ENCODE results near the gene MAGI1. TPM values are rescaled to one million over a fixed set of nuclear protein-coding genes. Genes with fewer than 3 reads are reported as not detected.
A peak's percentile ranks its signal among the peaks of the same experiment; 100 is the strongest.

MAGI1 gene
- total RNA-seq, 6 donors from 2014 or later = 33.0 to 72.9 (median 62.4) TPM

DNA sequence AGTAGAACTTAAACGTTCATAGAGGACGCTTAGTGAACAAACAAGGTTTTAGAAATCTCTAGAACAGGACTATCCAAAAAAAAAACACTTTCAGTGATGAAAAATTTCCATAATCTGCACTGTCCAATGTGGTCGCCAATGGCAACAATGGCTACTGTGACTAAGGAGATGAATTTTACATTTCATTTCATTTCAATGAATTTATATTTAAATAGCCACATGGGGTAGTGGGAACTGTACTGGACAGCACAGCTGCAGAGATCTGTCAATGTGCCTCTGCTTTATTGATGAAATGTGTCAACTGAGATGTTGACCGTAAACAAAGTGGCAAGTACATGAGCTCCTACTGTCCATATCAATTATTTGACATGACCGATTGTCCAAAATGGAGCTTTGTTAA lies 222.5 kb downstream of the MAGI1 start:
- Histone ChIP-seq H3K9me3 (no peaks in the 10 kb centered on the region), H3K4me1 (peaks cover 0 to 3% (median 0%) of the 10 kb centered on the region in 4 donors), H3K27me3 (no peaks in the 10 kb centered on the region), H3K4me3 (no peak overlapping the region), H3K27ac (no peak overlapping the region), H3K36me3 (no peaks in the 10 kb centered on the region)
- no peak for TF ChIP-seq EP300 (IDR thresholded peaks at IDR 0.05)
- no peak for TF ChIP-seq POLR2A (IDR thresholded peaks at IDR 0.05)
- no peak for ATAC-seq (ENCODE audit: low FRiP score in 2 of 2)
- DNase-seq = no peak
- 93% methylated on average over 5 of the region's 5 CpGs for WGBS, 2 donors

GRCh38 chr3:65814845-65815578 lies 223.7 kb downstream of the MAGI1 start:
- Histone ChIP-seq H3K27ac (no peak overlapping the region), H3K36me3 (no peaks in the 10 kb centered on the region), H3K4me3 (no peak overlapping the region), H3K27me3 (no peaks in the 10 kb centered on the region), H3K9me3 (no peaks in the 10 kb centered on the region), H3K4me1 (peaks cover 0 to 3% (median 0%) of the 10 kb centered on the region in 4 donors)
- TF ChIP-seq POLR2AphosphoS5 (IDR thresholded peaks at IDR 0.05) (no peak), EP300 (IDR thresholded peaks at IDR 0.05) (no peak), POLR2A (IDR thresholded peaks at IDR 0.05) (no peak)
- TF ChIP-seq, protein P1, sequence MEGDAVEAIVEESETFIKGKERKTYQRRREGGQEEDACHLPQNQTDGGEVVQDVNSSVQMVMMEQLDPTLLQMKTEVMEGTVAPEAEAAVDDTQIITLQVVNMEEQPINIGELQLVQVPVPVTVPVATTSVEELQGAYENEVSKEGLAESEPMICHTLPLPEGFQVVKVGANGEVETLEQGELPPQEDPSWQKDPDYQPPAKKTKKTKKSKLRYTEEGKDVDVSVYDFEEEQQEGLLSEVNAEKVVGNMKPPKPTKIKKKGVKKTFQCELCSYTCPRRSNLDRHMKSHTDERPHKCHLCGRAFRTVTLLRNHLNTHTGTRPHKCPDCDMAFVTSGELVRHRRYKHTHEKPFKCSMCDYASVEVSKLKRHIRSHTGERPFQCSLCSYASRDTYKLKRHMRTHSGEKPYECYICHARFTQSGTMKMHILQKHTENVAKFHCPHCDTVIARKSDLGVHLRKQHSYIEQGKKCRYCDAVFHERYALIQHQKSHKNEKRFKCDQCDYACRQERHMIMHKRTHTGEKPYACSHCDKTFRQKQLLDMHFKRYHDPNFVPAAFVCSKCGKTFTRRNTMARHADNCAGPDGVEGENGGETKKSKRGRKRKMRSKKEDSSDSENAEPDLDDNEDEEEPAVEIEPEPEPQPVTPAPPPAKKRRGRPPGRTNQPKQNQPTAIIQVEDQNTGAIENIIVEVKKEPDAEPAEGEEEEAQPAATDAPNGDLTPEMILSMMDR (IDR thresholded peaks at IDR 0.05) = no peak
- no peak for DNase-seq
- WGBS, 2 donors = 60 to 74% methylated on average over 6 to 8 of the region's 8 CpGs
- no peak for ATAC-seq (ENCODE audit: low FRiP score in 2 of 2)

DNA sequence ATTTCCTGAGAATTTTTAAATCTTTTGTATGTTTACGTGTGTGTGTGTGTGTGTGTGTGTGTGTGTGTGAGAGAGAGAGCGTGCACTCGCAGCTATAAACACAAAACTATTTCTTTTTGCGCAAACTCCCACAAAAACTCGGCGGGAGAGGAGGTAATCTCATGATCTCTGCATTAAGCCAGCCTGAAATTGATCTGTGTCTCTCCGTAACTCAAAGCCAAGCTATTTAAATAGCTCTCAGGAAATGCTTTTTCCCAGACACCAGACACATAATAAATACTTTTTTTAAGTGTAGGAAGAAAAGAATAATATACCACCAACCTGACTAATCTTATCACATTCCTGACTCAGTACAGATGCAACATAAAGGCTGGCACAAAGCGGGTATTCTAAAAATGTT lies 226.8 kb downstream of the MAGI1 start:
- no peak for DNase-seq
- WGBS, 2 donors = 92 to 93% methylated on average over 8 of the region's 8 CpGs
- H3K36me3 ChIP-seq = no peaks in the 10 kb centered on the region
- no peaks in the 10 kb centered on the region for H3K9me3 ChIP-seq
- no peak overlapping the region for H3K4me3 ChIP-seq
- no peaks in the 10 kb centered on the region for H3K27me3 ChIP-seq
- peaks cover 0 to 3% (median 1%) of the 10 kb centered on the region in 4 donors for H3K4me1 ChIP-seq
- ATAC-seq (ENCODE audit: low FRiP score in 2 of 2) = no peak
- no peak overlapping the region for H3K27ac ChIP-seq
- TF ChIP-seq EP300 (IDR thresholded peaks at IDR 0.05) (no peak), POLR2AphosphoS5 (IDR thresholded peaks at IDR 0.05) (no peak), POLR2A (IDR thresholded peaks at IDR 0.05) (no peak)
- TF ChIP-seq, protein P1 (IDR thresholded peaks at IDR 0.05) = no peak

DNA sequence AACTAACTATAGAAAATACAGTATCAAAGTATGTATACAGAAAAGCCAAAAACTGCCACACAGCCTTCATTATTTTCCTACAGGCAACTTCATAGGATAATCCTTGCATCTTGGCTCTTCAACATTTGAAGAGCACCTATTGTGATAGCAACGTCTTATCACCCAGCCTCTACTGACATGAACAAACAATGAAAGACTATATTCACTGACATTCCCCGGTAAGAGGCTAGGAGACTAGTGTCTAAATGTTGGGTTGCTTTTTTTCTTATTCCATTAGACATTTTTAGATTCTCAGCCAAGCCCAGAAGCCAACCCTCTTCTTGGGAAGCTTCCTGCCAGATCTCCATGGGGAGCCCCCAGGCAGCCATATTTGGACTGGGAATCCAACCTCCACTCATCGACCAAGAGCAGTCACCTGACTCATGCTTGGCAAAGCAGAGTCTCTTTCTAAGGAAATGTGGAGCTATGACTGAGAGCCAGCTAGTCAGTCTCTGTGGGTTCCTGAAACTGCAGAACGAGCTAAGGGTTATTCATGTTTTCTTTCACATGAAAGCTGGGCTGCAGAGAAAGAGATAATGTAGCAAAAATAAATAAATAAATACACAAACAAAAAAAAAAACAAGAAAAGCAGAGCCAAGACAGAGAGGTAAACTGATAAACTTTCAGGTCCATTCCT lies 227.5 kb downstream of the MAGI1 start:
- Histone ChIP-seq H3K27ac (no peak overlapping the region), H3K36me3 (no peaks in the 10 kb centered on the region), H3K9me3 (no peaks in the 10 kb centered on the region), H3K4me3 (no peak overlapping the region), H3K4me1 (peaks cover 0 to 3% (median 1%) of the 10 kb centered on the region in 4 donors), H3K27me3 (no peaks in the 10 kb centered on the region)
- DNase-seq (no peak), ATAC-seq (ENCODE audit: low FRiP score in 2 of 2) (peak in 1 of 2 donors; percentile 52)
- 72 to 82% methylated on average over 4 of the region's 4 CpGs for WGBS, 2 donors
- TF ChIP-seq POLR2A (IDR thresholded peaks at IDR 0.05) = no peak
- TF ChIP-seq POLR2AphosphoS5 (IDR thresholded peaks at IDR 0.05) = no peak
- TF ChIP-seq, protein P1 (IDR thresholded peaks at IDR 0.05) = no peak
- no peak for TF ChIP-seq EP300 (IDR thresholded peaks at IDR 0.05)

- WGBS, 2 donors = 89 to 90% methylated on average over 7 of the region's 7 CpGs
- Histone ChIP-seq H3K36me3 (no peaks in the 10 kb centered on the region), H3K27me3 (no peaks in the 10 kb centered on the region), H3K4me1 (peaks cover 0 to 3% (median 1%) of the 10 kb centered on the region in 4 donors), H3K4me3 (no peak overlapping the region), H3K9me3 (no peaks in the 10 kb centered on the region), H3K27ac (no peak overlapping the region)
- DNase-seq (no peak), ATAC-seq (ENCODE audit: low FRiP score in 2 of 2) (no peak)
- TF ChIP-seq, protein P1 (IDR thresholded peaks at IDR 0.05) = no peak
- no peak for TF ChIP-seq EP300 (IDR thresholded peaks at IDR 0.05)
These were observed 228.4 kb downstream of the MAGI1 start for GRCh38 chr3:65810302-65810701.
